Vagina (tissue), 2 donors: ENCODE measurements around the gene EIF3I. TPM values are rescaled to one million over a fixed set of nuclear protein-coding genes. Genes with fewer than 3 reads are reported as not detected.
A peak's percentile ranks its signal among the peaks of the same experiment; 100 is the strongest.

Source experiments
- DNase-seq, 2 donors: peaks; one replicate each; pipeline ENCODE4 v3.0.0-alpha.2; 2017; ENCODE audit errors: extremely low spot score in 2 of 2
- H3K27ac ChIP-seq: fragments of 200-600 bp; sonication (generic); one replicate; pipeline ENCODE4 v1.5.1; 2019
- H3K27me3 ChIP-seq: fragments of 200-600 bp; sonication (generic); one replicate; pipeline ENCODE4 v1.5.1; 2019
- H3K36me3 ChIP-seq, 2 donors: fragments of 200-600 bp; sonication (generic); one replicate each; pipeline ENCODE4 v1.5.1; 2017 to 2019
- H3K4me1 ChIP-seq: fragments of 200-600 bp; sonication (generic); one replicate; pipeline ENCODE4 v1.5.1; 2019
- H3K4me3 ChIP-seq, 2 donors: fragments of 200-600 bp; sonication (generic); 1 replicate in 1 of 2; 2 replicates in 1 of 2; pipeline ENCODE4 v1.5.1; 2016 to 2019
- H3K9me3 ChIP-seq: fragments of 200-600 bp; sonication (generic); one replicate; pipeline ENCODE4 v1.5.1; 2019
- CTCF ChIP-seq, 3 experiments: fragments of 450-650 bp in 2 of 3; fragments of 200-600 bp in 1 of 3; sonication (generic) in 1 of 3; IDR thresholded peaks; one replicate each; pipeline ENCODE4 v1.5.1; 2017 to 2019; ENCODE audit warnings: antibody characterized with exemption in 3 of 3, mild to moderate bottlenecking in 2 of 3, moderate library complexity in 2 of 3
- POLR2A ChIP-seq, 2 donors: fragments of 450-650 bp; IDR thresholded peaks; one replicate each; pipeline ENCODE4 v1.6.1; 2017; ENCODE audit warnings: antibody characterized with exemption in 2 of 2, mild to moderate bottlenecking in 2 of 2, moderate library complexity in 2 of 2
- POLR2AphosphoS5 ChIP-seq, 2 donors: sonication (generic); formaldehyde crosslinking; IDR thresholded peaks; one replicate each; pipeline ENCODE4 v1.9.0; 2017; ENCODE audit warnings: antibody characterized with exemption in 2 of 2, mild to moderate bottlenecking in 2 of 2, low read depth in 1 of 2; ENCODE audit not compliant: insufficient read depth in 1 of 2
- intact Hi-C: fragments of 100-400 bp; cut with DNase I; formaldehyde crosslinking; loops from one replicate; pipeline ENCODE4 v1.15.1; 2023
- total RNA-seq: library from RNA; depleted of rRNA; stranded (reverse); fragments of >200 nt; gene quantifications from one replicate; pipeline ENCODE4 v1.2.3, GENCODE V29; 2016

Gene EIF3I
- total RNA-seq, 1 donor from 2014 or later = 164 TPM

- H3K36me3 ChIP-seq = peaks cover 0 to 31% of the 10 kb centered on the region in 2 donors
- intact Hi-C loops = no loop called here
- H3K9me3 ChIP-seq = no peaks in the 10 kb centered on the region
- DNase-seq = no peak
- peak overlapping the region; percentile 66 to 67 for H3K4me3 ChIP-seq
- peaks cover 55% of the 10 kb centered on the region for H3K4me1 ChIP-seq
- peak overlapping the region; percentile 89 for H3K27ac ChIP-seq
- no peaks in the 10 kb centered on the region for H3K27me3 ChIP-seq
- TF ChIP-seq POLR2A (IDR thresholded peaks at IDR 0.05) (no peak), CTCF (IDR thresholded peaks at IDR 0.05) (no peak), POLR2AphosphoS5 (IDR thresholded peaks at IDR 0.05; ENCODE audit: insufficient read depth in 1 of 2, low read depth in 1 of 2) (no peak)
Measured at GRCh38 chr1:32180186-32181060, 41.8 kb upstream of the EIF3I start.

GRCh38 chr1:32181065-32181464 lies 41.1 kb upstream of the EIF3I start:
- Histone ChIP-seq H3K36me3 (peaks cover 0 to 35% of the 10 kb centered on the region in 2 donors), H3K4me1 (peaks cover 55% of the 10 kb centered on the region), H3K9me3 (no peaks in the 10 kb centered on the region), H3K27me3 (no peaks in the 10 kb centered on the region), H3K27ac (peak overlapping the region; percentile 89), H3K4me3 (peak overlapping the region; percentile 66 to 67)
- no peak for DNase-seq
- TF ChIP-seq CTCF (IDR thresholded peaks at IDR 0.05) (no peak), POLR2AphosphoS5 (IDR thresholded peaks at IDR 0.05; ENCODE audit: insufficient read depth in 1 of 2, low read depth in 1 of 2) (no peak), POLR2A (IDR thresholded peaks at IDR 0.05) (no peak)
- intact Hi-C loops = no loop called here

GRCh38 chr1:32181563-32181962 lies 40.6 kb upstream of the EIF3I start:
- Histone ChIP-seq H3K4me1 (peaks cover 55% of the 10 kb centered on the region), H3K27ac (peak overlapping the region; percentile 89), H3K4me3 (peak overlapping the region; percentile 66 to 67), H3K27me3 (no peaks in the 10 kb centered on the region), H3K9me3 (no peaks in the 10 kb centered on the region), H3K36me3 (peaks cover 0 to 39% of the 10 kb centered on the region in 2 donors)
- intact Hi-C loops = no loop called here
- no peak for DNase-seq
- TF ChIP-seq POLR2A (IDR thresholded peaks at IDR 0.05) (no peak), POLR2AphosphoS5 (IDR thresholded peaks at IDR 0.05; ENCODE audit: insufficient read depth in 1 of 2, low read depth in 1 of 2) (no peak), CTCF (IDR thresholded peaks at IDR 0.05) (no peak)

GRCh38 chr1:32182060-32182459 lies 40.1 kb upstream of the EIF3I start:
- intact Hi-C loops = no loop called here
- no peak for DNase-seq
- Histone ChIP-seq H3K4me1 (peaks cover 55% of the 10 kb centered on the region), H3K36me3 (peaks cover 0 to 39% of the 10 kb centered on the region in 2 donors), H3K9me3 (no peaks in the 10 kb centered on the region), H3K27ac (no peak overlapping the region), H3K27me3 (no peaks in the 10 kb centered on the region), H3K4me3 (no peak overlapping the region)
- TF ChIP-seq CTCF (IDR thresholded peaks at IDR 0.05) = no peak
- no peak for TF ChIP-seq POLR2AphosphoS5 (IDR thresholded peaks at IDR 0.05; ENCODE audit: insufficient read depth in 1 of 2, low read depth in 1 of 2)
- TF ChIP-seq POLR2A (IDR thresholded peaks at IDR 0.05) = no peak

DNA sequence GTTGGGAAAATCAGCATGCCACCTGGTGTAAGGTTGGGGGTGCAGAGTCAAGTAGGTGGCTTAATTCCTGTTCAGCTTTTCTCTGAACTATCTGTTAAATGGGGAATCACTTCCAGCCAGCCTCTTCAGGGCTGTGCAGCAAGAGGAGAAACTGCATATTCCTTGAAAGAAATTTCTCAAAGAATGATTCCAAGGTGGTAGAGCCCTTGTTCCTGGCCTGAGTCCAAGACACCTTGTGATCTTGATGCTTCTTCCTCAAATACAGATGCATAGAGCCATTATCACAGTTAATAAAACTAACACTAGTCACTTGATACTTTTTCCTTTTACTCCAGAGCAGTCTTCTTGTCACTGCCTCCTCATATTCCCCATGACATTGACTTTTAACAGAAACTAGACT lies 37.6 kb upstream of the EIF3I start:
- no peaks in the 10 kb centered on the region for H3K27me3 ChIP-seq
- H3K36me3 ChIP-seq = peaks cover 0 to 64% of the 10 kb centered on the region in 2 donors
- H3K9me3 ChIP-seq = no peaks in the 10 kb centered on the region
- intact Hi-C loops = no loop called here
- no peak overlapping the region for H3K27ac ChIP-seq
- DNase-seq = no peak
- peaks cover 49% of the 10 kb centered on the region for H3K4me1 ChIP-seq
- no peak for TF ChIP-seq POLR2A (IDR thresholded peaks at IDR 0.05)
- no peak overlapping the region for H3K4me3 ChIP-seq
